HG03060 (cell line): Measurements from ENCODE around the gene VPREB1.
"Not testable (repeated sequence)": the region's sequence is repeated elsewhere in the genome, so short reads cannot be mapped to it uniquely, and the experiment has no call there.

Experiments used
- ATAC-seq: cut with Tn5 transposase; IDR thresholded peaks from one replicate; pipeline ENCODE4 v1.9.1; 2021; ENCODE audit warnings: low read depth, moderate number of reproducible peaks; ENCODE audit not compliant: unreplicated experiment

The VPREB1 gene

DNA sequence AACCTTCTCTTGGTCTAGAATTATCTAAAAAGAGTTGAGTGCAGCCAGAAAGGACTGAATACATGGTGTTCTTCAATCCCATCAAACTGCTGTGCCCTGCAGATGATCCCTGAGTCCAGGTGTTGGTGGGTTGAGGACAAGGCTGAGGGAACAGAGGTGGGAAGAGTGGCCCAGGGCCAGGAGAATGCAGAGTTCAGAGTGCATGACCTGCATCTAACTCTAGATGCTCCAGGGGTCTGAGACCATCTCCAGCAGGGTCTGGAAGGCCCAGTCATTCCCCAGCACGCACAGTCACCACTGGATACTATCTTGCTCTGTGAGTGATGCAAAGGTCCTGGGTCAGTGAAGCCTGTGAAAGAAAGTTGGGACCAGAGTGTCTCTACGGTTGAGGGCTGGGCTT, 2.1 kb upstream of the VPREB1 start:
- no peak for ATAC-seq

DNA sequence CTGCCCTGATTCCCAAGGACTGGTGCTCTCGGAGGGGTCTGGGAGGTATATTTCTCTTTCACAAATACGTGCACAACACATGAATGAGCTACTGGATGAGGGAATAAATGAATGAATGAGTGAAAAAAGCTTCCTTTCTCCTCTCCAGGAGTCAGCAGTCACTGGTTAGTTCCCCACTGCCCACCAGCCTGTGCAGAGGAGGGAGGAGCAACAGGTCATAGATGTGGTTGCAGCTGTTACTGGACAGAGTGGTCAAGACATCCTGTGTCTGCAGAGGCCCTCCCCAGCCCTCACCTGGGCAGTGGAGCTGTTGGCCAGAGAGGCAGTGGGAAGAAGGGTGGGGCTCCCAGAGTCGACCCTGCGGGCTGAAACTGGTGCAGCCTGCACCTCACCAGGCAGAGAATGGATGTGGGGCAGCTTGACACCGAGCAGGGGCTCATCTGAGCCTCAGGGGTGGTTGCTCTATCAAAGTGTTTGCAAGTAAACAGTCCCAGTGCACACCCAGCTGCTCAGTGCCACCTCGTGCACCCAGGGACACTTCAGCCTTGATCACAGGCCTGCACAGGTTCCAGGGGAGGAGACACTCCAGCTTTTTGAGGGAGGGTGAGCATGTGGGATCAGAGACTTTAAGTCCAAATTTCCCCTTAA, 1.4 kb upstream of the VPREB1 start:
- no peak for ATAC-seq

DNA sequence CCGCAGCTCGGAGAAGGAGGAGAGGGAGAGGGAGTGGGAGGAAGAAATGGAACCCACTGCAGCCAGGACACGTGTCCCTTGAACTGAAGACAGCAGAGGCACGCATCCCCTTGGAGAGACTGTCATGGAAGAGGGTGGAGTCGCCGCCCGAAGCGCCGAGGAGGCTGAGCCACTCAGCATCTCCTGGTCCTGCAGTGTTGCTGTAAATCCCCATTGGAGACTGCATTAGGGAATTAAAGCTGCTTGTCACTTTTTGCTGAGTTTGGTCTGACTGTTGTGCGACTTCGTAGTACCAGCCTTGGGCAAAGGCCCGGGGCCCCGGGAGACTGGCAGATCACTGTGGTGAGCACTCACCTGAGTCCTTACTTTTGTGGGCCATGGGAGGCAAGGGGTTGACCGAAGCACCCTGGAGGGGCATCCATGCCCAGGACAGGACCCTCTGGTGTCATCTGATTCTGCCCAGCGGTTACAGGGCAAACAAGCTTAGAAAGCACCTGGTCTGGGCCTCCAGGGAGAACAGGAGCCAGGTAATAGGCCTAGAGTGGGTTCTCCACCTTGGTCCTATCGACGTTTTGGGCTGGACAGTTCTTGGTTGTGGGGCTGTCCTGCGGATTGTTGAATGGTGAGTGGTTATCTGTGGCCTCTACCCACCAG, 797 bp downstream of the VPREB1 start:
- no peak for ATAC-seq

DNA sequence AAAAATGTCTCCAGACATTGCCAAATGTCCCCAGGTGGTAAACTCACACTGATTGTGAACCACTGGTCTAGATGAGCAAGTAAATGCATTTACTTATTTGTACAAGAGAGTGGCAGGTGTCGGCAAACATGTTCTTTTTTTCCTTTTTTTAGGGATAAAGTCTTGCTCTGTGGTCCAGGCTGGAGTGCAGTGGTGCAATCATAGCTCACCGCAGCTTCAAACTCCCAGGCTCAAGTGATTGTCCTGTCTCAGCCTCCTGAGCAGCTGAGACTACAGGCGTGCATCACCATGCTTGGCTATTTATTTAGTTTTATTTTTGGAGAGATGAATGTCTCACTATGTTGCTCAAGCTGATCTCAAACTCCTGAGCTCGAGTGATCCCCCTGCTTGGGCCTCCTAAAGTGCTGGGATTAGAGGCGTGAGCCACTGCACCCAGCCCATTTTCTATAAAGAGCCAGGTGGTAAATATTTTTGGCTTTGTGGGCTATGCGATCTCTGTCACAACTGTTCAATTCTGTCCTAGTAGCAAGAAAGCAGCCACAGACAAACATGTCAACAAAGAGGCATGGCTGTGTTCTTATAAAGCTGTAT, 1.4 kb downstream of the VPREB1 start:
- no peak for ATAC-seq

DNA sequence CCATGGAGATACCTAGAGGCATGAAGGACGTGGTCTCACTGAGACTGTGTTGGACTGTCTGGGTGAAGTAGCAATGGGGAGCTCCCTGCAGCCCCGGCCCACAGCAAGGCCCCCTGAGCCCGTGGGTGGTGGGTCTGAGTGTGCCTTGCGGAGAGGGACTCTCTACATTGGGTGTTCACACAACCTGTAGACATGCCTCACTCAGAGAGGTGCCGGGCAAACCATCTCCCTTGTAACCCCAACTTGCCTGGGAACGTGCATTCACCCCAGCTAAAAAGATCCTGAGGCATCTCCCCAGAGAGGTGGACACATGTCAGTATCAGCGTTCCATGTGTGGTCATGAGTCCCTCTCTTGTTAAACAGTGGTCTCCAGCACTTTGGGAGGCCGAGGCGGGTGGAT, 2.1 kb downstream of the VPREB1 start:
- no peak for ATAC-seq

DNA sequence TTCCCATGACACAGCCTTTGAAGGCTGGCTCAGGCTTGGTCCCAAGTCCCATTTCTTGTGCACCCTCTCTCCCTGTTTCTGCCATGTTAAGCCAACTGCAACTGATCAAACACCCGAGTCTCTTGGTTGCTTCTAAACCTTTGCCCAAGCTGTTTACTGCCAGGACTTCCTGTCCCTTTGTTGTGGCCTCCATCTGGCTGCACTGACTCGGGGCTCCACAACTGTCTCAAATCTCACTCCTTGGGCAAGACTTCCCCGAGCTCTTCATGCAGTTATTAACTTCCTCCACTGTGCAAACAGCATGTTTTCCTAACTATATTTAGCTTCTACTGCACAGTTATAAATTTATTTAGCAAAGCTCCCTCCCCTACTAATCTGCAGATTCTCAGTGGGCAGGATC, 4.3 kb downstream of the VPREB1 start:
- ATAC-seq: no peak

DNA sequence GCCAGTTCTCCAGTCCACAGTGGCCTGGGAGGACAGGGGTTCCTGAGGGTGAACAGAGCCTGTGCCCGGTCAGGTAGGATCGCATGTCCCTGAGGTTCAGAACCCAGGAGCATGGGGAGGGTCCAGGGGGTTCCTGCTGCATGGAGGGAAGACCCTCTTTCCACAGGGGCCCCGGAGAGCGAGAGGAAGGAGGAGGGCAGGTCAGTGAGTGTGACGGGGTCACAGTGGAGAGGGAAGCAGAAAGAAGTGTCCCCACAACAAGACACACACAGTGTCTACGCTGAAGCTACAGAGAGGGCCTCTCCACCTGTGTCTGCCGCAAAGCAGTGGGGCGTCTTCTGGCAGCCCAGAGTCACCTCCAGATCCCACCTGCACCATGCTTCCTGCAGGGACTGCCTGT, 6.1 kb downstream of the VPREB1 start:
- ATAC-seq: not testable (repeated sequence)

DNA sequence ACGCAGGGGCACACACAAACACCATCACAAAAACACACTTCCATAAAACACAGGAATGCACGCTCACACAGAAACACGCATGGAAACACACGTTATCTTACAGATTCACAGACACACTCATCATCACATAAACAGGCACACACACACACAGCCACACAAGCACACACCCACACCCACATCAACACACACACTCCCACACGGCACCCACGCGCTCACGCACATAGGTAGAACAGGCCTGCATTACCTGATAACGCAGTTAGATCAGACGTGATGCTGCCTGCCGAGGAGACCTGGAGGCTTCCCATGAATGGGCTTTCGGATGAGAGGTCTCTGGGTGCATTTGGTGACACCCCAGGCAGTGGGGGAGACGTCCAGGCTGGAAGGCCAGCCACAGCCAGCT, 11.5 kb downstream of the VPREB1 start:
- not testable (repeated sequence) for ATAC-seq

DNA sequence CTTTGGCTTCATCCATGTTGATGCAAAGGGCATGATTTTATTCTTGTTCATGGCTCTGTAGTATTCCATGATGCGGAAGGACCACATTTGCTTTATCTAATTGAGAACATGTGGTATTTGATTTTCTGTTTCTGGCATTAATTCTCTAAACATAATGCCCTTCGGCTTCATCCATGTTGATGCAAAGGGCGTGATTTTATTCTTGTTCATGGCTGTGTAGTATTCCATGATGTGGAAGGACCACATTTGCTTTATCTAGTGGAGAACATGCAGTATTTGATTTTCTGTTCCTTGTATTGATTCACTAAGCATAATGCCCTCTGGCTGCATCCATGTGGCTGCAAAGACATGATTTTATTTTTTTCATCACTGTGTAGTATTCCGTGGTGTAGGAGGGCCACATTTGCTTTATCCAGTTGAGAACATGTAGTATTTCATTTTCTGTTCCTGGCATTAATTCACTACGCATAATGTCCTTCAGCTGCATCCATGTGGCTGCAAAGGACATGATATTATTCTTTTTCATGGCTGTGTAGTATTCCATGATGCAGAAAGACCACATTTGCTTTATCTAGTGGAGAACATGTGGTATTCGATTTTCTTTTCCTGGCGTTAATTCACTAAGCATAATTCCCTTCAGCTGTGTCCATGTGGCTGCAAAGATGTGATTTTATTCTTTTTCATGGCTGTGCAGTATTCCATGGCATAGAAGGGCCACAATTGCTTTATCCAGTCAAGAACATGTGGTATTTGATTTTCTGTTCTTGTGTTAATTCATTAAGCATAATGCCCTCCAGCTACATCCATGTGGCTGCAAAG, 14.2 kb downstream of the VPREB1 start:
- not testable (repeated sequence) for ATAC-seq

DNA sequence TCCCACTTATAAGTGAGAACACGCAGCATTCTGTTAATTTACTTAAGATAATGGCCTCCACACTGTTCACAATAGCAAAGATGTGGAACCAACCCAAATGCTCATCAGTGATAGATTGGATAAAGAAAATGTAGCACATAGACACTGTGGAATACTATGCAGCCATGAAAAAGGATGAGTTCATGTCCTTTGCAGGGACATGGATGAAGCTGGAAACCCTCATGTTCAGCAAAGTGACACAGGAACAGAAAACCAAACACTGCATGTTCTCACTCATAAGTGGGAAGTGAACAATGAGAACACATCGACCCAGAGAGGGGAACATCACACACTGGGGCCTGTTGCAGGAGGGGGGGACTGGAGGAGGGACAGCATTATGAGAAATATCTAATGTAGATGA, 15.6 kb downstream of the VPREB1 start:
- not testable (repeated sequence) for ATAC-seq

DNA sequence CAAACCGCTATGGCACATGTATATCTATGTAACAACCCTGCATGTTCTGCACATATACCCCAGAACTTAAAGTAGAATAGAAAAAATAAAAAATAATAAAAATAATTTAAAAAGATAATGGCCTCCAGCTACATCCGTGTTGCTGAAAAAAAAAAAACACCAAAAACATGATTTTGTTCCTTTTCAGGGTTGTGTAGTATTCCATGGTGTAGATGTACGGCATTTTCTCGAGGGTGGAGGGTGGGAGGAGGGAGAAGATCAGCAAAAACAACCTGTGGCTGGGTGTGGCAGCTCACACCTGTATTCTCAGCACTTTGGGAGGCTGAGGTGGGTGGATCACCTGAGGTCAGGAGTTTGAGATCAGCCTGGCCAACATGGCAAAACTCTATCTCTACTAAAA, 16.0 kb downstream of the VPREB1 start:
- ATAC-seq: not testable (repeated sequence)

DNA sequence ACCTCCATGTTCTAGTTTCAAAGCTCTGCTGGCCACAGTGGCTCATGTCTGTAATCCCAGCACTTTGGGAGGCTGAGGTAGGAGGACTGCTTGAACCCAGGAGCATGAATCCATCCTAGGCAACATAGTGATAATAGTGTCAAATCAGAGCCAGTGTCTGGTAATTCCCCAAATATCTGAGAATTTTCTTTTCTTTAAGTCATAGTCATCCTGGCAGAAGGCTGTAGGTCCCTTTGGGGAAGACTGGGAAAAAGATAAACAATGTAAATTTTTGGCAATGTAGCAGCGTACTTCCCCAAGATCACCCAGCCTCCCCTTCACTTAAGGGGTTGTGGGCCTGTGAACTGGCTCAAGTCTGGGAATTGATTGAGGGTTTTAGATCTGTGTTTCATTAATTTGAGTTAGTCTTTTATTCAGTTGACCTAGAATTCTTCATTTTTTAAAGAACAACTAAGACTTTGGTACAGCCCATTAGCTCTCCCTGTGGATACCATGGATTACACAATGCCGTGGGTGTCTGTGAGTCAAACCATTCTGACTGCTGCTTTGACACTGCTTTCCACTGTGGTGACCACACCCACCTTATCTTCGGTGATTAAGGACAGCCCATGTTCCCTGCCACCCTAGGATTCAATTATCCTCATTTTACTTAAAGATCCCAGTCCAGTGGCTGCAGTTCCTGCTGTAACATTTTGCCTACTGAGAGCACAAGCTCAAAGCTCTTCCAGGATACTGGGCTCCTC, 17.9 kb downstream of the VPREB1 start:
- ATAC-seq: not testable (repeated sequence)

DNA sequence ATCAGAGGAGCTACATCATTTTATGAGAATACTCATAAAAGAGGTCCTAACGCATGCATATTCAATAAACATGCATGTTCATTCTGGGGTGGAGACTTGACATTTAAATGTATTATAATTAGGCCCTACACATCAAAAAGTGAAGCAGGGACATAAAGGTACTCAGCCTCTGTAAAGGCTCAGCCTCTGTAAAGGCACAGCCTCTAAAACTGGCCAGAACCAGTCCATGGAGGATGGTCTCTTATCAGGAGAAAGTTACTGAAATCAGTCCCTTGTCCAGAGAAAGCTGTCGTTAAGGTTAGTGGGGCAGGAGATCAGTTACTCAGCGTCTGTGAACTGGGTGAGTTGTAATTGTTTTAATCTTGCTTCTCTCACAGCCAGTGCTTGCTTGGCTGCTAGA, 19.2 kb downstream of the VPREB1 start:
- ATAC-seq: not testable (repeated sequence)

DNA sequence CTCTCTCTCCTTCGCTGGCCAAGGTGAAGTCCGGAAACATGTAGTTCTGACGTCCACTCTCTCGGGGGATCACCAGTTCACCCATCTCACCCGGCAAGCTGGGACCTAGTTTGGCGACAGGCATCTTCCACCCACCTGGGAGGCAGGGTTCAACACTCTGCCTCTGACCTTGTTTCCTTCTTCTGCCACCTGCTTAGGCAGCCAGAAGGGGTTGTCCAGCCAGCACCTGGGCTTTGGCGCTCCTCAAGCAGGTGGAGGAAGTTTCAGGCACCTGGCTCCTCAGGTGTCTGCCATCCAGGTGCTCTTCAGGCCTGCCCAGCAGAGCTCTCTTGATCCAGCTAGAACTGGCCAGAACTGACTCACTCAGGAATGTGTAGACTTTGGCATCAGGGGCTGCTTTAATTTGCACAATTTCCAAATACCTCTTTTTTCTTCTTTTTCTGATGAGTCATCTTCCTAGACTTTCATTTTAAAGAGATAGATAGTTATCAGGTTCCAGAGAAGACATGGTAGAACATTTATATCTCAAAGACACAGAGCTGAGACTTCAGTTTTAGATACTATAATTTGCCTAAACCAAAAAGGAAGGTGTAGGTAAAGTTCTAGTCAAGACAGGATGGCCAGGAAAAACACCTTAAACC, 25.6 kb downstream of the VPREB1 start:
- ATAC-seq: not testable (repeated sequence)

DNA sequence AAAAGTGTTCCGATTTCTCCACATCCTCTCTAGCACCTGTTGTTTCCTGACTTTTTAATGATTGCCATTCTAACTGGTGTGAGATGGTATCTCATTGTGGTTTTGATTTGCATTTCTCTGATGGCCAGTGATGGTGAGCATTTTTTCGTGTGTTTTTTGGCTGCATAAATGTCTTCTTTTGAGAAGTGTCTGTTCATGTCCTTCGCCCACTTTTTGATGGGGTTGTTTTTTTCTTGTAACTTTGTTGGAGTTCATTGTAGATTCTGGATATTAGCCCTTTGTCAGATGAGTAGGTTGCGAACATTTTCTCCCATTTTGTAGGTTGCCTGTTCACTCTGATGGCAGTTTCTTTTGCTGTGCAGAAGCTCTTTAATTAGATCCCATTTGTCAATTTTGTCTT, 32.8 kb downstream of the VPREB1 start:
- not testable (repeated sequence) for ATAC-seq

DNA sequence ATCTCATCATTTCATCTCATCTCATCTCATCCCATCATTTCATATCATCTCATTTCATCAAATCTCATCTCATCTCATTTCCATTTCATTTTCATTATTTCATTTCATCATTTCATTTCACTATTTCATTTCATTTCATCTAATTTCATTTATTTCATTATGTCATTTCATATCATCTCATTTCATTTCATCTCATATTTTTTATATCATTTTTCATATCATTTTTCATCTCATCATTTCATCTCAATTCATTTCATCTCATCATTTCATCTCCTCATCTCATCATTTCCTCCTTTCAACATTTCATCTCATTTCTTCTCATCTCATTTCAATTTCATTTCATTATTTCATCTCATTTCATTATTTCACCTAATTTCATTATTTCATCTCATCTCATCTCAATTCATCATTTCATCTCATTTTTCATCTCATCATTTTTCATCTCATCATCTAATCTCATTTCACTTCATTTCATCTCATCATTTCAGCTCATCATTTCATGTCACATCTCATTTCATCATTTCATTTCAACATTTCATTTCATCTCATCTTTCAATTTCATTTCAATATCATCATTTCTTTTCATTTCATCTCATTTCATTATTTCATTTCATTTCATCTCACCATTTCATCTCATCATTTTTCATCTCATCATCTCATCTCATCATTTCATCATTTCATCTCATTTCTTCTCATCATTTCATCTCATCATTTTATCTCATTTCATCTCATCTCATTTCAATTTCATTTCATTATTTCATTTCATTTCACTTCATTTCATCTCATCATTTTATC, 40.6 kb downstream of the VPREB1 start:
- not testable (repeated sequence) for ATAC-seq

DNA sequence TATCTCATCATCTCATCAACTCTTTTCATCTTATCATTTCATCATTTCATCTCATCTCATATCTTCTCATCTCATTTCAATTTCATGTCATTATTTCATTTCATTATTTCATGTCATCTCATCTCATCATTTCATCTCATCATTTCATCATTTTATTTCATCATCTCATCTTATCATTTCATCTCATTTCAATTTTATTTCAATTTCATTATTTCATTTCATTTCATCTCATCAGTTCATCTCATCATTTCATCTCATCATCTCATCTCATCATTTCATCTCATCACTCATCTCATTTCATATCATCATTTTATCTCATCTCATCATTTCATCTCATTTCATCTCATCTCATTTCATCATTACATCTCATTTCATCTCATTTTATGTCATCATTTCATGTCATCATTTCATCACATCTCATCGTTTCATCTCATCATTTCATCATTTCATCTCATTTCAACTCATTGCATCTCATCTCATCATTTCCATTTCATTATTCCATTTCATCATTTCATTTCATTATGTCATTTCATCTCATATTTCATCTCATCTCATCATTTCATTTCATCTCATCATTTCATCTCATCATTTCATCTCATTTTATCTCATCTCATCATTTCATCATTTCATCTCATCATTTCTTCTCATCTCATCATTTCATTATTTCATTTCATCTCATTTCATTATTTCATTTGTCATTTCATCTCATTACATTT, 42.0 kb downstream of the VPREB1 start:
- ATAC-seq: not testable (repeated sequence)

DNA sequence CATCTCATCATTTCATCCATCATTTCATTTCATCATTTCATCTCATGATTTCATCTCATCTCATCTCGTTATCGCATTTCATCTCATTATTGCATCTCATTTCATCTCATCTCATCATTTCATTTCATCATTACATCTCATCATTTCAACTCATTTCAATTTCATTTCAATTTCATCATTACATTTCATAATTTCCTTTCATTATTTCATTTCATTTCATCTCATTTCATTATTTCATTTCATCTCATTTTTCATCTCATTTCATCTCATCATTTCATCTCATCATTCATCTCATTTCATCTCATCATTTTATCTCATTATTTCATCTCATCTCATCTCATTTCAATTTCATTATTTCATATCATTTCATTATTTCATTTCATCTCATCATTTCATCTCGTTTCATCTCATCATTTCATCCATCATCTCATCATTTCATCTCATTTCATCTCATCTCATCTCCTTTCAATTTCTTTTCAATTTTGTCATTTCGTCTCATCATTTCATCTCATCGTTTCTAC, 42.6 kb downstream of the VPREB1 start:
- not testable (repeated sequence) for ATAC-seq
